Measurements from ENCODE around the gene KSR1. TPM values are rescaled to one million over a fixed set of nuclear protein-coding genes. Genes with fewer than 3 reads are reported as not detected.
"Not testable (repeated sequence)": the region's sequence is repeated elsewhere in the genome, so short reads cannot be mapped to it uniquely, and the experiment has no call there.

The KSR1 gene
- polyA plus RNA-seq, 1 donor from 2014 or later, result 9.2 TPM

GRCh38 chr17:27640790-27641189 is 184.5 kb downstream of the KSR1 start:
- Histone ChIP-seq H3K4me3 (ENCODE audit: low read length) (no peak overlapping the region), H3K79me2 (replicated peaks; ENCODE audit: insufficient read depth, low read length) (no peaks in the 10 kb centered on the region), H2AFZ (ENCODE audit: low read depth, low read length) (no peak overlapping the region), H4K20me1 (ENCODE audit: insufficient read depth) (no peaks in the 10 kb centered on the region), H3K4me2 (ENCODE audit: low read length) (no peak overlapping the region), H3K36me3 (ENCODE audit: insufficient read depth, low read length) (no peaks in the 10 kb centered on the region), H3K9ac (ENCODE audit: low read length) (no peak overlapping the region), H3K27ac (ENCODE audit: low read length) (no peak overlapping the region), H3K9me3 (ENCODE audit: low read length) (no peaks in the 10 kb centered on the region), H3K9me2 (ENCODE audit: insufficient read depth, low read length) (no peaks in the 10 kb centered on the region), H3F3A (ENCODE audit: insufficient read depth, low read length, poor library complexity, severe bottlenecking) (no peaks in the 10 kb centered on the region), H3K27me3 (ENCODE audit: insufficient read depth, low read depth, low read length) (no peaks in the 10 kb centered on the region)
- TF ChIP-seq EP300 (conservative IDR thresholded peaks at IDR 0.05; ENCODE audit: poor library complexity, severe bottlenecking), result no peak
- TF ChIP-seq EZH2 (IDR thresholded peaks at IDR 0.05; ENCODE audit: borderline replicate concordance, insufficient read depth, low read length, poor library complexity, severe bottlenecking), result no peak
- TF ChIP-seq POLR2AphosphoS5 (IDR thresholded peaks at IDR 0.05), result no peak
- no peak for TF ChIP-seq TAF1 (IDR thresholded peaks at IDR 0.05; ENCODE audit: low read depth)
- no peak for TF ChIP-seq MXI1 (conservative IDR thresholded peaks at IDR 0.05; ENCODE audit: poor library complexity, severe bottlenecking)

- Histone ChIP-seq H3K9me2 (ENCODE audit: insufficient read depth, low read length) (no peaks in the 10 kb centered on the region), H2AFZ (ENCODE audit: low read depth, low read length) (no peak overlapping the region), H3K27ac (ENCODE audit: low read length) (no peak overlapping the region), H4K20me1 (ENCODE audit: insufficient read depth) (no peaks in the 10 kb centered on the region), H3K9ac (ENCODE audit: low read length) (no peak overlapping the region), H3K9me3 (ENCODE audit: low read length) (no peaks in the 10 kb centered on the region), H3K36me3 (ENCODE audit: insufficient read depth, low read length) (no peaks in the 10 kb centered on the region), H3K79me2 (replicated peaks; ENCODE audit: insufficient read depth, low read length) (no peaks in the 10 kb centered on the region), H3K4me2 (ENCODE audit: low read length) (no peak overlapping the region), H3K27me3 (ENCODE audit: insufficient read depth, low read depth, low read length) (no peaks in the 10 kb centered on the region), H3F3A (ENCODE audit: insufficient read depth, low read length, poor library complexity, severe bottlenecking) (no peaks in the 10 kb centered on the region), H3K4me3 (ENCODE audit: low read length) (no peak overlapping the region)
- no peak for TF ChIP-seq POLR2AphosphoS5 (IDR thresholded peaks at IDR 0.05)
- TF ChIP-seq RAD21 (conservative IDR thresholded peaks at IDR 0.05), result no peak
- TF ChIP-seq MXI1 (conservative IDR thresholded peaks at IDR 0.05; ENCODE audit: poor library complexity, severe bottlenecking), result no peak
- no peak for TF ChIP-seq SMC3 (conservative IDR thresholded peaks at IDR 0.05; ENCODE audit: poor library complexity)
- no peak for TF ChIP-seq CTCF (IDR thresholded peaks at IDR 0.05; ENCODE audit: poor library complexity, severe bottlenecking)
- TF ChIP-seq TAF1 (IDR thresholded peaks at IDR 0.05; ENCODE audit: low read depth), result no peak
- TF ChIP-seq EZH2 (IDR thresholded peaks at IDR 0.05; ENCODE audit: borderline replicate concordance, insufficient read depth, low read length, poor library complexity, severe bottlenecking), result no peak
- no peak for TF ChIP-seq EP300 (conservative IDR thresholded peaks at IDR 0.05; ENCODE audit: poor library complexity, severe bottlenecking)
- no peak for TF ChIP-seq REST (IDR thresholded peaks at IDR 0.05; ENCODE audit: borderline replicate concordance)
Observed at GRCh38 chr17:27644586-27644985, 188.3 kb downstream of the KSR1 start.

- H4K20me1 ChIP-seq (ENCODE audit: insufficient read depth); H3K79me2 ChIP-seq (replicated peaks; ENCODE audit: insufficient read depth, low read length): not testable (repeated sequence)
Observed at GRCh38 chr17:27645621-27646020, 189.4 kb downstream of the KSR1 start.

More at GRCh38 chr17:27645621-27646020, 189.4 kb downstream of the KSR1 start:
- not testable (repeated sequence) for H3K36me3 ChIP-seq (ENCODE audit: insufficient read depth, low read length); H3K27me3 ChIP-seq (ENCODE audit: insufficient read depth, low read depth, low read length); H3K9me2 ChIP-seq (ENCODE audit: insufficient read depth, low read length); H3K27ac ChIP-seq (ENCODE audit: low read length); H3K4me2 ChIP-seq (ENCODE audit: low read length); H3K4me3 ChIP-seq (ENCODE audit: low read length); H2AFZ ChIP-seq (ENCODE audit: low read depth, low read length); H3K9me3 ChIP-seq (ENCODE audit: low read length); H3F3A ChIP-seq (ENCODE audit: insufficient read depth, low read length, poor library complexity, severe bottlenecking); H3K9ac ChIP-seq (ENCODE audit: low read length)
